A673 (cell line): ENCODE results near the gene OGG1.

ENCODE experiments used
- CTCF ChIP-seq: fragments of 300-800, 200-600 bp; sonication (generic); conservative IDR thresholded peaks from 2 replicates; pipeline ENCODE4 v1.5.1; 2017; ENCODE audit warnings: low read depth, mild to moderate bottlenecking, antibody characterized with exemption, low read length, moderate library complexity, mixed read lengths
- EZH2 ChIP-seq: fragments of 200-600 bp; sonication (generic); IDR thresholded peaks from 2 replicates; pipeline ENCODE4 v1.6.1; 2017; ENCODE audit warnings: borderline replicate concordance, low read depth, mild to moderate bottlenecking, mixed read lengths, antibody characterized with exemption, low read length; ENCODE audit not compliant: poor library complexity, severe bottlenecking

DNA sequence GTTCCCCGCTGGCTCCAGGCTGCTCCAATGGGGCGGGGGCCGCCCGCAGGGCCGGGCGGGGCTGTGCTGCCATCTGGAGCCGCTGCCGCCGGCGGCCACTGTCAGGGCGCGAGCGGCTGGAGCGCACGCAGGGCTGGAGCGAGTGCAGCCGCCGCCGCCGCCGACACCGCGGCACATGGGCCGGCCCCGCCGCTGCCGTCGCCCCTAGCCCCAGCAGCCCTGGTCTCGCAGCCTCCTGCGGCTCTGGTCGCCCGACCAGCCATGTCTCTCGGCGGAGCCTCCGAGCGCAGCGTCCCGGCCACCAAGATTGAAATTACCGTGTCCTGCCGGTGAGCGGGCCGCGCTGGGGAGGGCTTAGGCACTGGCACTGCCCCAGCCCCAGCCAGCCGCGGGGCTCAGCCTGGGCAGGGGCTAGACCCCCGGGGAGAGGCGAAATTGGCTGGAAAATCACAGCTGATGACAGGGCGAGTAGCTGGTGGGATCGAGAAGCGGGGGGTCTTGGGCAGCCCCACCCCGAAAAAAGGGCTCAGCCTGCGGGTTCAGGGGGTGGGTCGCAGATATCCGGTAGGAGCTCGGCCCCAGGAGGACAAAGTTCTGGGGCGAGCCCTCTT is 45.9 kb upstream of the OGG1 start, which contains the start of gene CPNE9:
- TF ChIP-seq CTCF: no peak
- no peak for TF ChIP-seq EZH2
